Measurements from ENCODE around the gene FBXL20. TPM values are rescaled to one million over a fixed set of nuclear protein-coding genes. Genes with fewer than 3 reads are reported as not detected.

The FBXL20 gene
- total RNA-seq, 1 experiment from 2014 or later: 9.9 TPM

- peaks cover 9% of the 10 kb centered on the region for H3K36me3 ChIP-seq (ENCODE audit: control insufficient read depth, insufficient read depth, low read length)
Observed at GRCh38 chr17:39408360-39408759, 6.9 kb upstream of the FBXL20 start.

GRCh38 chr17:39406951-39407350 is 5.5 kb upstream of the FBXL20 start:
- POLR2A ChIA-PET: no interaction called here
- H3K4me1 ChIP-seq (ENCODE audit: control insufficient read depth, insufficient read depth, low read length): peaks cover 3% of the 10 kb centered on the region; the same call in 1 of the 2 replicates
- H3K4me3 ChIP-seq (ENCODE audit: low read depth in 2 of 2, low read length in 2 of 2): no peak overlapping the region
- DNase-seq (ENCODE audit: low read depth, low spot score) (no peak), ATAC-seq (no peak)
- no peaks in the 10 kb centered on the region for H3K9me3 ChIP-seq (ENCODE audit: control insufficient read depth, insufficient read depth, low read depth, low read length)
- BruUV-seq (replicated peaks): no TSS peak
- CTCF ChIA-PET: no interaction called here
- H3K27ac ChIP-seq (ENCODE audit: low read length): no peak overlapping the region
- no peaks in the 10 kb centered on the region for H3K27me3 ChIP-seq (ENCODE audit: control insufficient read depth, insufficient read depth, low read length)
- TF ChIP-seq REST (IDR thresholded peaks at IDR 0.05; ENCODE audit: insufficient read depth in 1 of 2, low read depth in 2 of 2, low read length in 1 of 2): no peak
- H3K36me3 ChIP-seq (ENCODE audit: control insufficient read depth, insufficient read depth, low read length): peaks cover 9% of the 10 kb centered on the region
- intact Hi-C loops (cut with micrococcal nuclease; ENCODE audit: unreplicated experiment) (no loop called here), in situ Hi-C loops (cut with HindIII; ENCODE audit: low pct_unique_long_range_greater_than_20kb, low sequenced_read_pairs) (no loop called here)

More at GRCh38 chr17:39408360-39408759, 6.9 kb upstream of the FBXL20 start:
- intact Hi-C loops (cut with micrococcal nuclease; ENCODE audit: unreplicated experiment): no loop called here
- in situ Hi-C loops (cut with HindIII; ENCODE audit: low pct_unique_long_range_greater_than_20kb, low sequenced_read_pairs): no loop called here
- ATAC-seq (no peak), DNase-seq (ENCODE audit: low read depth, low spot score) (no peak)
- Histone ChIP-seq H3K4me1 (ENCODE audit: control insufficient read depth, insufficient read depth, low read length) (no peaks in the 10 kb centered on the region; the same call in 1 of the 2 replicates), H3K4me3 (ENCODE audit: low read depth in 2 of 2, low read length in 2 of 2) (no peak overlapping the region), H3K27ac (ENCODE audit: low read length) (no peak overlapping the region), H3K27me3 (ENCODE audit: control insufficient read depth, insufficient read depth, low read length) (no peaks in the 10 kb centered on the region), H3K9me3 (ENCODE audit: control insufficient read depth, insufficient read depth, low read depth, low read length) (no peaks in the 10 kb centered on the region)
- TF ChIP-seq REST (IDR thresholded peaks at IDR 0.05; ENCODE audit: insufficient read depth in 1 of 2, low read depth in 2 of 2, low read length in 1 of 2): no peak
- no peak for TF ChIP-seq TCF7L2 (IDR thresholded peaks at IDR 0.05; ENCODE audit: low read depth, low read length)
- TF ChIP-seq SIN3A (IDR thresholded peaks at IDR 0.05; ENCODE audit: borderline replicate concordance, insufficient read depth, low read depth, low read length): no peak
- no peak for TF ChIP-seq POLR2AphosphoS5 (IDR thresholded peaks at IDR 0.05; ENCODE audit: low read depth, low read length)
- TF ChIP-seq CTCF (IDR thresholded peaks at IDR 0.05): no peak
- no TSS peak for BruUV-seq (replicated peaks)
- CTCF ChIA-PET: no interaction called here
- POLR2A ChIA-PET: no interaction called here
